Prostate gland (tissue), 2 donors: ENCODE data around the gene CABP2.

Experiments
- POLR2AphosphoS5 ChIP-seq: sonication (generic); formaldehyde crosslinking; IDR thresholded peaks from one replicate; pipeline ENCODE4 v1.6.1; 2017; ENCODE audit warnings: antibody characterized with exemption
- TF ChIP-seq, protein P1 (sequence below), 4 experiments: fragments of 200-600 bp in 2 of 4; fragments of 450-650 bp in 2 of 4; sonication (generic) in 2 of 4; IDR thresholded peaks; 1 replicate in 3 of 4; 2 replicates in 1 of 4; pipeline ENCODE4 v1.5.1; 2016 to 2019; ENCODE audit warnings: antibody characterized with exemption in 4 of 4, mild to moderate bottlenecking in 2 of 4, moderate library complexity in 2 of 4

DNA sequence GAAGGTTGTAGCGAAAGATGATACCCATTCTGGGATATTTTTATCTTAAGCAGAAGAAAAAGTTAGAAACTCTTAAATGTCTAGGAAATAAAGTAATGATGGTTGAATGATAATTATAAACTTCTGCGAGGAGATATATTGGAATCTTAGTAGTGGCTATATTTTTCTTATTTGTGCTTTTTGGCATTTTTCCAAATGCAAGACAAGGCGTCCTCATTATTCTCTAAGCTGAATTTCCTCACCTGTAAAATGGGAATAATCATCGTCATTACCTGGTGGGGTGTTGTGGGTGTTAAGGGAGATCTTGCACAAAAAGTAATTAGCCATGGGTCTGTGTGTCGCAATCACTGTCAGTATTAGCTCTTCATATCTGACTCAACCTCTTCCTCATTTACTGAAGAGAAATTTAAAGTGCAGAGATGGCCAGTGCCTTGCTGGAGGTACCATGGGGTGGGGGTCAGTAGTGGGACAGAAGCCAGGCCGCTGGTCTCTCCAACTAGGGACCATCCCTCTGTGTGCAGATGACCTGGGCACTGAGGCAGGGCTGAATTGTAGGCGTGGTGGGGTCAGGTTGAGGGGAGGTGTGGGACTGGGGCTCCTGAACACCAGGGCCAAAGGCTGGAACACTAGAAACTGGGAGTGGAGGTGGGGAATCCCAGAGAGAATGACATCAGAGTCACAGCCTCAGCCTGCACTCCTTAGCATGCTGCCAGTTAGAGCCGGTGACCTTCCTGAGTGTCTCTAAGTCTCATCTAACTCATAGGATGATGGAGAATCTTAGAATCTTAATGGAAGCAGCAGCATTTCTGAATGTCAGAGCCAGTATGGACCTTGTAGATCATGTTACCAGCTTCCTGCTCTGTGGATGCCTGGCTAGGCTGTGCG, 22.2 kb downstream of the CABP2 start:
- TF ChIP-seq, protein P1, sequence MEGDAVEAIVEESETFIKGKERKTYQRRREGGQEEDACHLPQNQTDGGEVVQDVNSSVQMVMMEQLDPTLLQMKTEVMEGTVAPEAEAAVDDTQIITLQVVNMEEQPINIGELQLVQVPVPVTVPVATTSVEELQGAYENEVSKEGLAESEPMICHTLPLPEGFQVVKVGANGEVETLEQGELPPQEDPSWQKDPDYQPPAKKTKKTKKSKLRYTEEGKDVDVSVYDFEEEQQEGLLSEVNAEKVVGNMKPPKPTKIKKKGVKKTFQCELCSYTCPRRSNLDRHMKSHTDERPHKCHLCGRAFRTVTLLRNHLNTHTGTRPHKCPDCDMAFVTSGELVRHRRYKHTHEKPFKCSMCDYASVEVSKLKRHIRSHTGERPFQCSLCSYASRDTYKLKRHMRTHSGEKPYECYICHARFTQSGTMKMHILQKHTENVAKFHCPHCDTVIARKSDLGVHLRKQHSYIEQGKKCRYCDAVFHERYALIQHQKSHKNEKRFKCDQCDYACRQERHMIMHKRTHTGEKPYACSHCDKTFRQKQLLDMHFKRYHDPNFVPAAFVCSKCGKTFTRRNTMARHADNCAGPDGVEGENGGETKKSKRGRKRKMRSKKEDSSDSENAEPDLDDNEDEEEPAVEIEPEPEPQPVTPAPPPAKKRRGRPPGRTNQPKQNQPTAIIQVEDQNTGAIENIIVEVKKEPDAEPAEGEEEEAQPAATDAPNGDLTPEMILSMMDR (IDR thresholded peaks at IDR 0.05), result no peak
- no peak for TF ChIP-seq POLR2AphosphoS5
